ENCODE measurements around the gene MRPL22.
"Not testable (repeated sequence)": the region's sequence is repeated elsewhere in the genome, so short reads cannot be mapped to it uniquely, and the experiment has no call there.

The MRPL22 gene

GRCh38 chr5:154923441-154924430, 17.1 kb upstream of the MRPL22 start:
- DNase-seq (ENCODE audit: low spot score): no peak
- in situ Hi-C loops (cut with MboI; ENCODE audit: low sequenced_read_pairs, unreplicated experiment): no loop called here
- TF ChIP-seq CTCF (IDR thresholded peaks at IDR 0.05; ENCODE audit: borderline replicate concordance, control extremely low read depth, extremely low read depth, insufficient read depth, missing control alignments): no peak

DNA sequence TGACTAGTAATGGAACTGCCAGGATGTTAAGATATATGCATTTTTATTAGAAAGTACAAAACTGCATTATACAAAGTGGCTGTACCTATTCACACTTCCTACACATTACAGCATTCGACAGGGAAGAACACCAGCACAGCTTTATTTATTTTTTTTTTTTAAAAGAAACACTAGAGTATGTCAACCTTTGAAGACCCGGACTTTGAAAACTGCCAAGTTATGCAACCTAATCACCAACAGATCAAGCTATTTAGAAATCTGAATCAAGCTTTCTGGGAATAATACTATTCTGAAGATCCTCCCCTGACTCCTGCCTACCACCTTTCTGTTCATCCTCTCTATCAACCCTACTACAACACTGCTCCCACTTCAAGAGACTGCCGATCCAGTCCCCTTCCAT, 7.3 kb upstream of the MRPL22 start:
- TF ChIP-seq CTCF (IDR thresholded peaks at IDR 0.05; ENCODE audit: borderline replicate concordance, control extremely low read depth, extremely low read depth, insufficient read depth, missing control alignments): no peak
- no peak for DNase-seq (ENCODE audit: low spot score)
- in situ Hi-C loops (cut with MboI; ENCODE audit: low sequenced_read_pairs, unreplicated experiment): no loop called here

GRCh38 chr5:154934881-154935280, 6.0 kb upstream of the MRPL22 start:
- DNase-seq (ENCODE audit: low spot score): no peak
- no peak for TF ChIP-seq CTCF (IDR thresholded peaks at IDR 0.05; ENCODE audit: borderline replicate concordance, control extremely low read depth, extremely low read depth, insufficient read depth, missing control alignments)
- in situ Hi-C loops (cut with MboI; ENCODE audit: low sequenced_read_pairs, unreplicated experiment): no loop called here

- no peak for DNase-seq (ENCODE audit: low spot score)
- TF ChIP-seq CTCF (IDR thresholded peaks at IDR 0.05; ENCODE audit: borderline replicate concordance, control extremely low read depth, extremely low read depth, insufficient read depth, missing control alignments): no peak
Measured at GRCh38 chr5:154937186-154937717, 3.6 kb upstream of the MRPL22 start.

DNA sequence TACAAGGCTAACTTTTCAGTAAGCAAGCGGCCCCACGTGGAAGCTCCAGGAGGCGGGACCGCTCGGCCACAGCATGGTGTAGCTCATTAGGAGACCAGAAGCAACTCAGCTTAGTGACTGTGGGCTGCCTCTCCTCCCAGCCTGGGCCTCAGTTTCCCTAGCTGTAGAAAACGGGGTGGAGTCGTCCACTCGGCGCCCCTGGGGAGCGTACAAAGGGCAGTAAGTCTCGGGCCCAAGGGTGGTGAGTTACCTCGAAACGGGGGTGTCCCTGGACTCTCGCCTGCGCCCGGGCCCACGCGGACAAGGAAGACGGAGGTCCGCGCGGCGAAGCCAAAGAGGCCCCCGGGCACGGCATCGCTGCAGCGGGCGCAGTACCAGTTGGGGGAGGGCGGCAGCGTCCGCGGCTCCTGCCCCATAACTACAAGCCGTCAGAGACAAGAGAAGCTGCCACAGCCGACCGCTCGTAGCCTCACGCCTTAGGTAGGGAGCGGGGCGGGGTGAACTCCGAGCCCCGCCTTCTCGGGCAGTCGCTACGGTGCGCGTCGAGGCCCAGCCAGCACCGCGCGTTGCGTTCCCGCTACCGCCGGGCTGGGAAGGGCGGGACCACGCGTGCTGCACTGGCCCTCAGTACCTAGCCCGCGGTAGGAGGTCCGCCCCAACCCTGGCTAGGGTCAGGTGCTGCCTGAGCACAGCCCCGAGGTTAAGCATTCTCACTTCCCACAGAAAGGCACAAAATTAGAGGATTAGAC, 3.0 kb upstream of the MRPL22 start, which contains the start of gene GEMIN5:
Gene GEMIN5 (minus strand): TSS at position 494 of the 749 bp plus-strand sequence. CDS start 78 bp downstream, at position 416.
- in situ Hi-C loops (cut with MboI; ENCODE audit: low sequenced_read_pairs, unreplicated experiment): no loop called here
- TF ChIP-seq CTCF (IDR thresholded peaks at IDR 0.05; ENCODE audit: borderline replicate concordance, control extremely low read depth, extremely low read depth, insufficient read depth, missing control alignments): no peak
- peak; percentile 96 for DNase-seq (ENCODE audit: low spot score)

More at GRCh38 chr5:154937186-154937717, 3.6 kb upstream of the MRPL22 start:
- in situ Hi-C loops (cut with MboI; ENCODE audit: low sequenced_read_pairs, unreplicated experiment): no loop called here

DNA sequence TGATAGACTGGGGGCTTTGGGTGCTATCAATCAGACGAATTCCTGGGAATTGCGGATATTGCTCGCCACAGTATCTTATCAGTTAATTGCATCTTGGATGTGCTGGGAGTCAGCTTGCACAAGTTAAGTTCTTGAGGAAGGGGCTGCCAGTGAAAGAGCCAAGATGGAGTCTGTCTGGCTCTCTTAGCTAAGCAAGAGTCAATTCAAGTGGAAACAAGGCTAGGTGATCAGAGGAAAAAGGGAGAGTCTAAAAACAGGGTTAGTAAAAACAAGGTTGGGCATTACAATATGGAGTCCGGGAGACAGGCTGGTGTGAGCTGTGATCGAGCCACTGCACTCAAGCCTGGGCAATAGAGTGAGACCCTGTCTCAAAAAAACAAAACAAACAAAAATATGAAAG, 1.5 kb upstream of the MRPL22 start:
- DNase-seq (ENCODE audit: low spot score); in situ Hi-C loops (cut with MboI; ENCODE audit: low sequenced_read_pairs, unreplicated experiment): not testable (repeated sequence)

All from GM13976 (cell line).